HepG2 (cell line): ENCODE results near the gene PSEN2. TPM values are rescaled to one million over a fixed set of nuclear protein-coding genes. Genes with fewer than 3 reads are reported as not detected.

Experiments
- CC2D1A ChIP-seq: sonication (generic); formaldehyde crosslinking; IDR thresholded peaks from 2 replicates; pipeline ENCODE4 v1.8.1; 2023; ENCODE audit warnings: mild to moderate bottlenecking, missing genetic modification reagents
- FOXK1 ChIP-seq: sonication (generic); formaldehyde crosslinking; IDR thresholded peaks from 2 replicates; pipeline ENCODE4 v1.4.0; 2020; ENCODE audit warnings: low read depth, missing genetic modification reagents, borderline replicate concordance
- HDAC1 ChIP-seq: sonication (generic); formaldehyde crosslinking; IDR thresholded peaks from 2 replicates; pipeline ENCODE4 v1.5.1; 2020; ENCODE audit warnings: mild to moderate bottlenecking, missing genetic modification reagents
- HIC2 ChIP-seq: sonication (generic); formaldehyde crosslinking; IDR thresholded peaks from 2 replicates; pipeline ENCODE4 v1.9.0; 2022; ENCODE audit warnings: low read depth, missing genetic modification reagents
- HNF1B ChIP-seq: sonication (generic); formaldehyde crosslinking; IDR thresholded peaks from 2 replicates; pipeline ENCODE4 v1.5.1; 2020; ENCODE audit warnings: mild to moderate bottlenecking, moderate library complexity, missing genetic modification reagents
- HNRNPL ChIP-seq: fragments of 200-400 bp; formaldehyde crosslinking; IDR thresholded peaks from 2 replicates; pipeline ENCODE4 v1.6.1; 2017; ENCODE audit warnings: mild to moderate bottlenecking, low read depth, low read length
- MED1 ChIP-seq: sonication (generic); formaldehyde crosslinking; IDR thresholded peaks from 2 replicates; pipeline ENCODE4 v1.4.0; 2020; ENCODE audit warnings: missing genetic modification reagents
- SMARCE1 ChIP-seq: fragments of 450-650 bp; IDR thresholded peaks from 2 replicates; pipeline ENCODE4 v1.6.1; 2017; ENCODE audit warnings: borderline replicate concordance
- SP140L ChIP-seq: sonication (generic); formaldehyde crosslinking; IDR thresholded peaks from 2 replicates; pipeline ENCODE4 v1.4.0; 2020; ENCODE audit warnings: missing genetic modification reagents, borderline replicate concordance
- TFE3 ChIP-seq: IDR thresholded peaks from 2 replicates; pipeline ENCODE4 v1.6.1; 2016
- XBP1 ChIP-seq: sonication (generic); formaldehyde crosslinking; IDR thresholded peaks from 2 replicates; pipeline ENCODE4 v1.5.0; 2020; ENCODE audit warnings: missing genetic modification reagents
- XRCC5 ChIP-seq: fragments of 200-400 bp; formaldehyde crosslinking; optimal IDR thresholded peaks from 2 replicates; pipeline ENCODE3; 2017; ENCODE audit warnings: mild to moderate bottlenecking, low read length
- ZBTB8A ChIP-seq: sonication (generic); formaldehyde crosslinking; IDR thresholded peaks from 2 replicates; pipeline ENCODE4 v1.4.0; 2020; ENCODE audit warnings: mild to moderate bottlenecking, low read depth, missing genetic modification reagents, borderline replicate concordance
- ZFP91 ChIP-seq: sonication (generic); formaldehyde crosslinking; IDR thresholded peaks from 2 replicates; pipeline ENCODE4 v1.9.0; 2022; ENCODE audit warnings: missing genetic modification reagents, mild to moderate bottlenecking, borderline replicate concordance
- ZFY ChIP-seq: sonication (generic); formaldehyde crosslinking; IDR thresholded peaks from 2 replicates; pipeline ENCODE4 v1.4.0; 2020; ENCODE audit warnings: missing genetic modification reagents
- ZNF251 ChIP-seq: sonication (generic); formaldehyde crosslinking; IDR thresholded peaks from 2 replicates; pipeline ENCODE4 v1.9.0; 2021; ENCODE audit warnings: mild to moderate bottlenecking, missing genetic modification reagents
- ZNF274 ChIP-seq: sonication (generic); formaldehyde crosslinking; IDR thresholded peaks from 2 replicates; pipeline ENCODE4 v1.5.1; 2020; ENCODE audit warnings: mild to moderate bottlenecking, missing genetic modification reagents
- ZNF317 ChIP-seq: sonication (generic); formaldehyde crosslinking; IDR thresholded peaks from 2 replicates; pipeline ENCODE4 v1.5.0; 2020; ENCODE audit warnings: mild to moderate bottlenecking, missing genetic modification reagents
- ZNF747 ChIP-seq: sonication (generic); formaldehyde crosslinking; IDR thresholded peaks from 2 replicates; pipeline ENCODE4 v1.8.1; 2023; ENCODE audit warnings: missing genetic modification reagents, mild to moderate bottlenecking, borderline replicate concordance
- ZNF770 ChIP-seq: sonication (generic); formaldehyde crosslinking; IDR thresholded peaks from 2 replicates; pipeline ENCODE4 v1.5.0; 2020; ENCODE audit warnings: mild to moderate bottlenecking, missing genetic modification reagents
- ZNF781 ChIP-seq: sonication (generic); formaldehyde crosslinking; IDR thresholded peaks from 2 replicates; pipeline ENCODE4 v1.5.1; 2020; ENCODE audit warnings: borderline replicate concordance, mild to moderate bottlenecking, missing genetic modification reagents; ENCODE audit errors: not compliant biosample characterization
- polyA plus RNA-seq, 8 experiments: library from polyadenylated mRNA; depleted of rRNA in 3 of 8; stranded (reverse) in 7 of 8; unstranded in 1 of 8; fragments of >200 nt; fragmentation: Illumina TruSeq in 4 of 8; extraction: Trizol in 4 of 8; gene quantifications; 2 replicates each; pipeline versions ENCODE4 v1.2.1 to v1.2.3, GENCODE V29; 2011 to 2016; ENCODE audit warnings: low read depth in 4 of 8, missing spikeins in 1 of 8, mixed read lengths in 1 of 8; ENCODE audit not compliant: insufficient read depth in 1 of 8
- total RNA-seq, 5 experiments: library from RNA; depleted of rRNA; stranded (reverse); fragments of >200 nt; fragmentation: Illumina TruSeq; extraction: Trizol; gene quantifications; 2 replicates each; pipeline ENCODE4 v1.2.3, GENCODE V29; 2016; ENCODE audit warnings: low read depth in 1 of 5

PSEN2 gene
- total and polyA plus RNA-seq, 2 of the 13 experiments (the other 11 are each of a cell fraction or from before 2014, with no cell fraction given) = 5.9 to 13.1 TPM

GRCh38 chr1:226939438-226940028, 69.1 kb downstream of the PSEN2 start (continued):
- TF ChIP-seq HNF1B (CRISPR knock-in tag) (peak; percentile 65), ZNF747 (CRISPR knock-in tag) (0 out of 2 replicates have a peak, but pooled peaks have one; percentile 45), ZFP91 (peak; percentile 96), XBP1 (CRISPR knock-in tag) (0 out of 2 replicates have a peak, but pooled peaks have one; percentile 5), ZFY (CRISPR knock-in tag) (peak; percentile 98), HIC2 (CRISPR knock-in tag) (peak; percentile 28; the same call in 1 of the 2 replicates), FOXK1 (CRISPR knock-in tag) (no peak), SMARCE1 (no peak), ZNF781 (CRISPR knock-in tag) (peak; percentile 93), TFE3 (CRISPR knock-in tag) (peak; percentile 86), SP140L (CRISPR knock-in tag) (no peak), ZNF770 (peak; percentile 78), MED1 (CRISPR knock-in tag) (peak; percentile 45; the same call in 1 of the 2 replicates), HNRNPL (peak; percentile 81; the same call in 1 of the 2 replicates), ZNF317 (peak; percentile 92), ZNF251 (0 out of 2 replicates have a peak, but pooled peaks have one; percentile 47), CC2D1A (CRISPR knock-in tag) (peak; percentile 97), ZBTB8A (CRISPR knock-in tag) (0 out of 2 replicates have a peak, but pooled peaks have one; percentile 43), ZNF274 (CRISPR knock-in tag) (peak; percentile 97), XRCC5 (no peak), HDAC1 (0 out of 2 replicates have a peak, but pooled peaks have one; percentile 21)
